Measurements from ENCODE around the gene TNS3.

DNA sequence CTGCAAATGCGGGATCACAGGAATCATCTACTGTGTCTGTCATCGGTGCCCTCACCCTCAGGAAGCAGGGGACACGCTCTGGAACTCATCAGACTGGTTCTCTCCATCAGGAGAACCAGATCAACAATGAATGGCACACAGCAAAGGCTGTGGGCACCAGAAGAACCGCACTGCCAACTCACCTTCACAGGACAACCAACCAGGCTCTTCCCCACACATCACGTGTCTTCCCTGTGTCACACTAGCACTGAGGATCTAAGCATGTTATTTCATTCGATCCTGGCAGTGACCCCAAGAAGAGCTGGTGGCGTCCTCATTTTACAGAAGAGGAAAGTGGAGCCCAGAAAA is 106.1 kb downstream of the TNS3 start:
- TF ChIP-seq, protein P1, sequence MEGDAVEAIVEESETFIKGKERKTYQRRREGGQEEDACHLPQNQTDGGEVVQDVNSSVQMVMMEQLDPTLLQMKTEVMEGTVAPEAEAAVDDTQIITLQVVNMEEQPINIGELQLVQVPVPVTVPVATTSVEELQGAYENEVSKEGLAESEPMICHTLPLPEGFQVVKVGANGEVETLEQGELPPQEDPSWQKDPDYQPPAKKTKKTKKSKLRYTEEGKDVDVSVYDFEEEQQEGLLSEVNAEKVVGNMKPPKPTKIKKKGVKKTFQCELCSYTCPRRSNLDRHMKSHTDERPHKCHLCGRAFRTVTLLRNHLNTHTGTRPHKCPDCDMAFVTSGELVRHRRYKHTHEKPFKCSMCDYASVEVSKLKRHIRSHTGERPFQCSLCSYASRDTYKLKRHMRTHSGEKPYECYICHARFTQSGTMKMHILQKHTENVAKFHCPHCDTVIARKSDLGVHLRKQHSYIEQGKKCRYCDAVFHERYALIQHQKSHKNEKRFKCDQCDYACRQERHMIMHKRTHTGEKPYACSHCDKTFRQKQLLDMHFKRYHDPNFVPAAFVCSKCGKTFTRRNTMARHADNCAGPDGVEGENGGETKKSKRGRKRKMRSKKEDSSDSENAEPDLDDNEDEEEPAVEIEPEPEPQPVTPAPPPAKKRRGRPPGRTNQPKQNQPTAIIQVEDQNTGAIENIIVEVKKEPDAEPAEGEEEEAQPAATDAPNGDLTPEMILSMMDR (IDR thresholded peaks at IDR 0.05; ENCODE audit: insufficient read depth, low read length), result no peak
- TF ChIP-seq POLR2AphosphoS5 (IDR thresholded peaks at IDR 0.05; ENCODE audit: low read depth), result no peak

Measured in HL-60 (cell line).